DND-41 (cell line): ENCODE data around the gene SLC27A3.

Source experiments
- ATAC-seq: fragments of 200-7000 bp; cut with Tn5 transposase; 3 replicates; pipeline ENCODE4 v1.9.1; 2021; ENCODE audit warnings: low read depth; ENCODE audit not compliant: insufficient read depth
- DNase-seq: peaks from one replicate; pipeline ENCODE4 v3.0.0-alpha.2; 2020
- H2AFZ ChIP-seq: 2 replicates; pipeline ENCODE4 v1.6.0; 2012; ENCODE audit warnings: low read depth, low read length
- H3K27ac ChIP-seq: 2 replicates; pipeline ENCODE4 v1.5.1; 2012; ENCODE audit warnings: low read length, inconsistent platforms
- H3K27me3 ChIP-seq: fragments of 200-600 bp; sonication (generic); 2 replicates; pipeline ENCODE4 v1.6.0; 2012; ENCODE audit warnings: low read length, mild to moderate bottlenecking, inconsistent platforms; ENCODE audit not compliant: insufficient read depth, poor library complexity
- H3K36me3 ChIP-seq: 2 replicates; pipeline ENCODE4 v1.5.1; 2012; ENCODE audit warnings: low read length, inconsistent platforms; ENCODE audit not compliant: insufficient read depth
- H3K4me1 ChIP-seq: 2 replicates; pipeline ENCODE4 v1.5.1; 2012; ENCODE audit warnings: mild to moderate bottlenecking, low read length; ENCODE audit not compliant: insufficient read depth
- H3K4me2 ChIP-seq: 2 replicates; pipeline ENCODE4 v1.6.0; 2012; ENCODE audit warnings: mild to moderate bottlenecking, moderate library complexity, low read length, inconsistent platforms; ENCODE audit not compliant: insufficient read depth
- H3K4me3 ChIP-seq, 2 experiments: fragments of 200-600 bp in 1 of 2; shearing (Covaris generic) in 1 of 2; 2 replicates each; pipeline ENCODE4 v1.5.1; 2012 to 2016; ENCODE audit warnings: inconsistent platforms in 2 of 2, low read length in 2 of 2, mild to moderate bottlenecking in 2 of 2, low read depth in 1 of 2, moderate library complexity in 1 of 2
- H3K79me2 ChIP-seq: 2 replicates; pipeline ENCODE4 v1.6.0; 2012; ENCODE audit warnings: low read length, inconsistent platforms; ENCODE audit not compliant: insufficient read depth
- H3K9ac ChIP-seq: 2 replicates; pipeline ENCODE4 v1.6.0; 2012; ENCODE audit warnings: low read depth, mild to moderate bottlenecking, inconsistent platforms, low read length, moderate library complexity
- H3K9me3 ChIP-seq: 2 replicates; pipeline ENCODE4 v1.5.1; 2012; ENCODE audit warnings: low read length, moderate library complexity, mild to moderate bottlenecking, inconsistent platforms; ENCODE audit not compliant: insufficient read depth, severe bottlenecking
- H4K20me1 ChIP-seq: 2 replicates; pipeline ENCODE4 v1.6.0; 2012; ENCODE audit warnings: low read length; ENCODE audit not compliant: insufficient read depth
- CTCF ChIP-seq: IDR thresholded peaks from 2 replicates; pipeline ENCODE4 v1.5.1; 2012; ENCODE audit warnings: borderline replicate concordance, low read length, moderate library complexity, mild to moderate bottlenecking; ENCODE audit not compliant: poor library complexity, severe bottlenecking; ENCODE audit errors: extremely low read depth
- EZH2 ChIP-seq: IDR thresholded peaks from 3 replicates; pipeline ENCODE4 v1.6.1; 2012; ENCODE audit warnings: borderline replicate concordance, low read depth, mild to moderate bottlenecking, moderate library complexity, low read length, inconsistent platforms; ENCODE audit not compliant: severe bottlenecking

Gene SLC27A3

GRCh38 chr1:153790313-153790965 is 15.2 kb downstream of the SLC27A3 start:
- Histone ChIP-seq H2AFZ (no peak overlapping the region), H3K9ac (no peak overlapping the region), H3K9me3 (no peaks in the 10 kb centered on the region), H3K36me3 (no peaks in the 10 kb centered on the region), H3K27ac (no peak overlapping the region), H3K79me2 (no peaks in the 10 kb centered on the region), H3K4me2 (no peak overlapping the region), H3K4me1 (peaks cover 3% of the 10 kb centered on the region; the same call in 1 of the 2 replicates), H3K4me3 (no peak overlapping the region), H3K27me3 (no peaks in the 10 kb centered on the region), H4K20me1 (no peaks in the 10 kb centered on the region)
- no peak for TF ChIP-seq EZH2
- DNase-seq (no peak), ATAC-seq (no peak)

- Histone ChIP-seq H4K20me1 (no peaks in the 10 kb centered on the region), H3K4me3 (no peak overlapping the region), H3K9me3 (no peaks in the 10 kb centered on the region), H3K9ac (no peak overlapping the region), H3K36me3 (no peaks in the 10 kb centered on the region), H3K4me2 (no peak overlapping the region), H2AFZ (no peak overlapping the region), H3K79me2 (no peaks in the 10 kb centered on the region), H3K4me1 (peaks cover 3% of the 10 kb centered on the region; the same call in 1 of the 2 replicates), H3K27me3 (no peaks in the 10 kb centered on the region), H3K27ac (no peak overlapping the region)
- no peak for TF ChIP-seq EZH2
- TF ChIP-seq CTCF, result no peak
- ATAC-seq (peak; percentile 65), DNase-seq (no peak)
These were observed 15.9 kb downstream of the SLC27A3 start for GRCh38 chr1:153790966-153791647.

GRCh38 chr1:153791648-153792253 is 16.5 kb downstream of the SLC27A3 start:
- Histone ChIP-seq H3K4me2 (no peak overlapping the region), H3K4me1 (peaks cover 3% of the 10 kb centered on the region; the same call in 1 of the 2 replicates), H4K20me1 (no peaks in the 10 kb centered on the region), H3K36me3 (no peaks in the 10 kb centered on the region), H3K9ac (no peak overlapping the region), H3K79me2 (no peaks in the 10 kb centered on the region), H2AFZ (no peak overlapping the region), H3K27me3 (no peaks in the 10 kb centered on the region), H3K9me3 (no peaks in the 10 kb centered on the region), H3K4me3 (no peak overlapping the region), H3K27ac (no peak overlapping the region)
- ATAC-seq (no peak), DNase-seq (no peak)
- TF ChIP-seq CTCF (no peak), EZH2 (no peak)

- Histone ChIP-seq H3K9ac (no peak overlapping the region), H3K9me3 (no peaks in the 10 kb centered on the region), H3K4me3 (no peak overlapping the region), H3K4me1 (peaks cover 3% of the 10 kb centered on the region; the same call in 1 of the 2 replicates), H3K79me2 (no peaks in the 10 kb centered on the region), H3K36me3 (no peaks in the 10 kb centered on the region), H3K27ac (no peak overlapping the region), H3K27me3 (no peaks in the 10 kb centered on the region), H3K4me2 (no peak overlapping the region), H4K20me1 (no peaks in the 10 kb centered on the region), H2AFZ (no peak overlapping the region)
- ATAC-seq (no peak), DNase-seq (no peak)
- no peak for TF ChIP-seq EZH2
- TF ChIP-seq CTCF, result no peak
These were observed 17.4 kb downstream of the SLC27A3 start for GRCh38 chr1:153792631-153793041.
